Inferior parietal cortex (tissue), 1 donor: ENCODE data around the gene FSIP1.
"Not testable (repeated sequence)": the region's sequence is repeated elsewhere in the genome, so short reads cannot be mapped to it uniquely, and the experiment has no call there.

Experiments
- DNase-seq: peaks from one replicate; pipeline ENCODE4 v3.0.0-alpha.2; 2016; ENCODE audit errors: extremely low spot score

FSIP1 gene

GRCh38 chr15:39782441-39783138 is at the start of gene FSIP1:
Gene FSIP1, minus strand, starts transcription at chr15:39782841. Its CDS starts 6,317 bp downstream, at chr15:39776524.
- peak; percentile 94 for DNase-seq

- no peak for DNase-seq
Measured at GRCh38 chr15:39830166-39830565, 47.5 kb upstream of the FSIP1 start.

GRCh38 chr15:39828374-39828931 is 45.8 kb upstream of the FSIP1 start:
- DNase-seq, result no peak

GRCh38 chr15:39826975-39827374 is 44.3 kb upstream of the FSIP1 start:
- no peak for DNase-seq

- DNase-seq, result no peak
Measured at GRCh38 chr15:39823634-39824033, 41.0 kb upstream of the FSIP1 start.

- DNase-seq, result no peak
Measured at GRCh38 chr15:39820050-39820602, 37.5 kb upstream of the FSIP1 start.

GRCh38 chr15:39819533-39819932 is 36.9 kb upstream of the FSIP1 start:
- DNase-seq, result no peak

GRCh38 chr15:39817892-39818291 is 35.3 kb upstream of the FSIP1 start:
- DNase-seq, result no peak

GRCh38 chr15:39814489-39814888 is 31.8 kb upstream of the FSIP1 start:
- no peak for DNase-seq

- not testable (repeated sequence) for DNase-seq
Measured at GRCh38 chr15:39812651-39813050, 30.0 kb upstream of the FSIP1 start.

- DNase-seq, result no peak
Measured at GRCh38 chr15:39808909-39809308, 26.3 kb upstream of the FSIP1 start.

- no peak for DNase-seq
Measured at GRCh38 chr15:39807791-39808190, 25.1 kb upstream of the FSIP1 start.

GRCh38 chr15:39804026-39804425 is 21.4 kb upstream of the FSIP1 start:
- DNase-seq, result no peak

GRCh38 chr15:39803016-39803415 is 20.4 kb upstream of the FSIP1 start:
- no peak for DNase-seq

GRCh38 chr15:39801641-39802309 is 19.1 kb upstream of the FSIP1 start:
- no peak for DNase-seq

GRCh38 chr15:39799552-39800011 is 16.9 kb upstream of the FSIP1 start:
- DNase-seq, result no peak

- no peak for DNase-seq
Measured at GRCh38 chr15:39798382-39798781, 15.7 kb upstream of the FSIP1 start.

GRCh38 chr15:39797407-39797806 is 14.8 kb upstream of the FSIP1 start:
- DNase-seq, result no peak

GRCh38 chr15:39796601-39797000 is 14.0 kb upstream of the FSIP1 start:
- DNase-seq, result no peak

- DNase-seq, result no peak
Measured at GRCh38 chr15:39795486-39795885, 12.8 kb upstream of the FSIP1 start.

- no peak for DNase-seq
Measured at GRCh38 chr15:39794954-39795353, 12.3 kb upstream of the FSIP1 start.

- DNase-seq, result no peak
Measured at GRCh38 chr15:39793923-39794322, 11.3 kb upstream of the FSIP1 start.

GRCh38 chr15:39792844-39793335 is 10.2 kb upstream of the FSIP1 start:
- no peak for DNase-seq
